ENCODE measurements around the gene DPH7.

- TF ChIP-seq CTCF (conservative IDR thresholded peaks at IDR 0.05 in 1 of 2, IDR thresholded peaks at IDR 0.05 in 1 of 2; ENCODE audit: extremely low read depth in 1 of 2, insufficient read depth in 1 of 2, low read depth in 1 of 2, low read length in 2 of 2) (no peak), EZH2 (IDR thresholded peaks at IDR 0.05; ENCODE audit: borderline replicate concordance, low read length) (no peak)
Observed at GRCh38 chr9:137524161-137524980, 54.4 kb downstream of the DPH7 start.
